HCT116 (cell line): ENCODE results near the gene MED9. TPM values are rescaled to one million over a fixed set of nuclear protein-coding genes. Genes with fewer than 3 reads are reported as not detected.

ENCODE experiments used
- ATAC-seq: fragments of 200-7000 bp; cut with Tn5 transposase; 2 replicates; pipeline ENCODE4 v1.9.1; 2020; ENCODE audit warnings: mild to moderate bottlenecking, moderate library complexity
- BruUV-seq: library from RNA; stranded (reverse); fragments of 400-500 nt; replicated peaks from 2 replicates; lab custom pipeline; 2021; lab: Mats Ljungman, UMichigan
- CTCF ChIA-PET: fragments of 300-600 bp; sonication (Branson Sonifier 250); formaldehyde crosslinking; loops from one replicate; lab custom pipeline; 2021; ENCODE audit warnings: antibody characterized with exemption; lab: Charles Lee
- POLR2A ChIA-PET: fragments of 300-600, 350-600 bp; sonication (Branson Sonifier 250); formaldehyde crosslinking; loops from one replicate; lab custom pipeline; 2021; ENCODE audit warnings: antibody characterized with exemption; lab: Charles Lee
- RAD21 ChIA-PET, 2 experiments: fragments of 300-600 bp; sonication (Branson Sonifier 250); formaldehyde crosslinking; loops; one replicate each; lab custom pipeline; 2023; ENCODE audit warnings: low total read pairs in 2 of 2; ENCODE audit not compliant: uncharacterized antibody in 2 of 2, unreplicated experiment in 2 of 2, low non-redundant PET in 1 of 2; lab: Charles Lee
- DNase-seq: peaks from one replicate; pipeline ENCODE4 v3.0.0-alpha.2; 2010; ENCODE audit warnings: low read depth, low spot score
- H2AFZ ChIP-seq: fragments of 200-600 bp; shearing (Covaris generic), sonication (generic); 2 replicates; pipeline ENCODE4 v1.6.1; 2017; ENCODE audit warnings: low read depth, mixed run types, mixed read lengths, antibody characterized with exemption, low read length; ENCODE audit not compliant: poor library complexity, severe bottlenecking
- H3K27ac ChIP-seq: 2 replicates; pipeline ENCODE4 v1.5.1; 2012; ENCODE audit warnings: low read depth, low read length
- H3K27me3 ChIP-seq: fragments of 200-600 bp; sonication (generic); 2 replicates; pipeline ENCODE4 v1.6.1; 2016; ENCODE audit warnings: mixed run types, low read length, mixed read lengths; ENCODE audit not compliant: insufficient read depth
- H3K36me3 ChIP-seq, 2 experiments: fragments of 200-500 bp in 1 of 2; fragments of 200-600 bp in 1 of 2; sonication (Bioruptor generic) in 1 of 2; sonication (generic) in 1 of 2; 2 replicates each; pipeline versions ENCODE4 v1.5.1 to v1.6.1; 2014 to 2016; ENCODE audit warnings: low read length in 2 of 2, inconsistent platforms in 1 of 2, mixed read lengths in 1 of 2, mixed run types in 1 of 2; ENCODE audit not compliant: insufficient read depth in 2 of 2, control insufficient read depth in 1 of 2
- H3K4me1 ChIP-seq, 2 experiments: fragments of 200-600 bp in 1 of 2; sonication (generic) in 1 of 2; 2 replicates each; pipeline versions ENCODE4 v1.5.1 to v1.6.1; 2012 to 2017; ENCODE audit warnings: low read length in 2 of 2, inconsistent platforms in 1 of 2, mild to moderate bottlenecking in 1 of 2, mixed read lengths in 1 of 2, mixed run types in 1 of 2, moderate library complexity in 1 of 2; ENCODE audit not compliant: insufficient read depth in 2 of 2, control insufficient read depth in 1 of 2
- H3K4me2 ChIP-seq: fragments of 200-600 bp; sonication (generic); 2 replicates; pipeline ENCODE4 v1.6.1; 2017; ENCODE audit warnings: mixed run types, low read length, mixed read lengths
- H3K4me3 ChIP-seq, 2 experiments: fragments of 200-600 bp in 1 of 2; sonication (generic) in 1 of 2; replicated peaks in 1 of 2; 2 replicates each; pipeline ENCODE4 v1.5.1; 2011 to 2016; ENCODE audit warnings: low read length in 2 of 2, control low read depth in 1 of 2, low read depth in 1 of 2, mild to moderate bottlenecking in 1 of 2, mixed read lengths in 1 of 2, mixed run types in 1 of 2
- H3K79me2 ChIP-seq: fragments of 200-600 bp; sonication (generic); 2 replicates; pipeline ENCODE4 v1.6.1; 2017; ENCODE audit warnings: mild to moderate bottlenecking, mixed run types, low read length, moderate library complexity, mixed read lengths; ENCODE audit not compliant: insufficient read depth
- H3K9ac ChIP-seq: fragments of 200-600 bp; sonication (generic); 2 replicates; pipeline ENCODE4 v1.6.1; 2016; ENCODE audit warnings: low read length, mixed read lengths
- H3K9me2 ChIP-seq: fragments of 200-600 bp; sonication (generic), shearing (Covaris generic); 2 replicates; pipeline ENCODE4 v1.6.1; 2017; ENCODE audit warnings: mixed run types, mild to moderate bottlenecking, moderate library complexity; ENCODE audit not compliant: insufficient read depth
- H3K9me3 ChIP-seq, 2 experiments: fragments of 200-500 bp in 1 of 2; fragments of 200-600 bp in 1 of 2; sonication (Bioruptor generic) in 1 of 2; sonication (generic) in 1 of 2; 2 replicates each; pipeline ENCODE4 v1.6.1; 2014 to 2017; ENCODE audit warnings: low read length in 2 of 2, mixed read lengths in 2 of 2, inconsistent platforms in 1 of 2, low read depth in 1 of 2, mild to moderate bottlenecking in 1 of 2, mixed run types in 1 of 2, moderate library complexity in 1 of 2; ENCODE audit not compliant: control insufficient read depth in 1 of 2, insufficient read depth in 1 of 2
- H4K20me1 ChIP-seq: fragments of 200-600 bp; sonication (generic), shearing (Covaris generic); 2 replicates; pipeline ENCODE4 v1.6.1; 2017; ENCODE audit warnings: mixed run types, mild to moderate bottlenecking, moderate library complexity; ENCODE audit not compliant: insufficient read depth
- ATF3 ChIP-seq: IDR thresholded peaks from 2 replicates; pipeline ENCODE4 v1.6.1; 2012
- CBX3 ChIP-seq: IDR thresholded peaks from 2 replicates; pipeline ENCODE4 v1.6.1; 2012; ENCODE audit warnings: low read depth
- CEBPB ChIP-seq: IDR thresholded peaks from 2 replicates; pipeline ENCODE4 v1.6.1; 2012; ENCODE audit warnings: low read depth
- CTCF ChIP-seq, 3 experiments: fragments of 200-600 bp in 1 of 3; sonication (generic) in 1 of 3; IDR thresholded peaks in 2 of 3; conservative IDR thresholded peaks in 1 of 3; 2 replicates each; pipeline ENCODE4 v1.5.1; 2012 to 2017; ENCODE audit warnings: low read depth in 2 of 3, low read length in 2 of 3, antibody characterized with exemption in 1 of 3, borderline replicate concordance in 1 of 3, control low read depth in 1 of 3, mild to moderate bottlenecking in 1 of 3, mixed read lengths in 1 of 3, mixed run types in 1 of 3, moderate library complexity in 1 of 3; ENCODE audit not compliant: insufficient read depth in 1 of 3
- ELF1 ChIP-seq: IDR thresholded peaks from 2 replicates; pipeline ENCODE4 v1.6.1; 2012; ENCODE audit warnings: low read depth, borderline replicate concordance
- EZH2 ChIP-seq: fragments of 200-600 bp; sonication (generic); IDR thresholded peaks from 2 replicates; pipeline ENCODE4 v1.6.1; 2017; ENCODE audit warnings: antibody characterized with exemption, mixed run types
- EZH2phosphoT487 ChIP-seq: fragments of 200-600 bp; IDR thresholded peaks from 2 replicates; pipeline ENCODE4 v1.6.1; 2018; ENCODE audit warnings: antibody characterized with exemption, borderline replicate concordance
- FOSL1 ChIP-seq: IDR thresholded peaks from 2 replicates; pipeline ENCODE4 v1.6.1; 2012; ENCODE audit warnings: low read depth
- MAX ChIP-seq: IDR thresholded peaks from 2 replicates; pipeline ENCODE4 v1.6.1; 2012
- RAD21 ChIP-seq: IDR thresholded peaks from 2 replicates; pipeline ENCODE4 v1.6.1; 2012; ENCODE audit warnings: low read depth, mild to moderate bottlenecking
- SIN3A ChIP-seq: IDR thresholded peaks from 2 replicates; pipeline ENCODE4 v1.6.1; 2012; ENCODE audit warnings: low read depth
- ZFX ChIP-seq: fragments of 450-650 bp; IDR thresholded peaks from 2 replicates; pipeline ENCODE4 v1.6.1; 2017
- ZNF274 ChIP-seq: fragments of 200-500 bp; sonication (Bioruptor generic); IDR thresholded peaks from 2 replicates; pipeline ENCODE4 v1.6.1; 2014; ENCODE audit warnings: mild to moderate bottlenecking, low read depth, low read length, inconsistent platforms
- intact Hi-C: fragments of 100-400 bp; cut with micrococcal nuclease; formaldehyde crosslinking; loops from 2 replicates; pipeline ENCODE4 v1.10.0; 2022
- total RNA-seq: library from RNA; stranded (reverse); gene quantifications from one replicate; pipeline ENCODE4 v1.2.1, GENCODE V29; 2021; ENCODE audit not compliant: unreplicated experiment

Gene MED9
- total RNA-seq, 1 experiment from 2014 or later, result 13.9 TPM

- intact Hi-C loops, result no loop called here
- TF ChIP-seq SIN3A (no peak), FOSL1 (no peak), RAD21 (no peak), EZH2 (no peak), CEBPB (no peak), EZH2phosphoT487 (no peak), ELF1 (no peak), MAX (no peak), ATF3 (no peak), CTCF (IDR thresholded peaks at IDR 0.05 in 2 of 3, conservative IDR thresholded peaks at IDR 0.05 in 1 of 3; ENCODE audit: borderline replicate concordance in 1 of 3, insufficient read depth in 1 of 3, low read depth in 2 of 3, low read length in 2 of 3) (no peak), CBX3 (no peak), ZNF274 (no peak), ZFX (no peak)
- TF ChIP-seq, all 23 proteins: peak for 0
- H4K20me1 ChIP-seq, result no peaks in the 10 kb centered on the region
- DNase-seq (no peak), ATAC-seq (no peak)
- ChIA-PET CTCF (no interaction called here), RAD21 (no interaction called here), POLR2A (no interaction called here)
- H3K9ac ChIP-seq, result no peak overlapping the region
- no peak overlapping the region for H3K27ac ChIP-seq
- H3K79me2 ChIP-seq, result no peaks in the 10 kb centered on the region
- no peaks in the 10 kb centered on the region for H3K27me3 ChIP-seq
- no peak overlapping the region for H3K4me2 ChIP-seq
- no peaks in the 10 kb centered on the region for H3K36me3 ChIP-seq
- H3K4me3 ChIP-seq, result no peak overlapping the region
- no peaks in the 10 kb centered on the region for H3K9me3 ChIP-seq
- H2AFZ ChIP-seq, result no peak overlapping the region
- no TSS peak for BruUV-seq
- peaks cover 13% of the 10 kb centered on the region in 2 experiments for H3K4me1 ChIP-seq
- H3K9me2 ChIP-seq, result no peaks in the 10 kb centered on the region
Measured at GRCh38 chr17:17440938-17441675, 35.7 kb upstream of the MED9 start.
